ENCODE measurements around the gene SUMO3. TPM values are rescaled to one million over a fixed set of nuclear protein-coding genes. Genes with fewer than 3 reads are reported as not detected.

The SUMO3 gene
- total and polyA plus RNA-seq, 2 of the 13 experiments (the other 11 are each of a cell fraction or from before 2014, with no cell fraction given), result 51.4 to 92.4 TPM

DNA sequence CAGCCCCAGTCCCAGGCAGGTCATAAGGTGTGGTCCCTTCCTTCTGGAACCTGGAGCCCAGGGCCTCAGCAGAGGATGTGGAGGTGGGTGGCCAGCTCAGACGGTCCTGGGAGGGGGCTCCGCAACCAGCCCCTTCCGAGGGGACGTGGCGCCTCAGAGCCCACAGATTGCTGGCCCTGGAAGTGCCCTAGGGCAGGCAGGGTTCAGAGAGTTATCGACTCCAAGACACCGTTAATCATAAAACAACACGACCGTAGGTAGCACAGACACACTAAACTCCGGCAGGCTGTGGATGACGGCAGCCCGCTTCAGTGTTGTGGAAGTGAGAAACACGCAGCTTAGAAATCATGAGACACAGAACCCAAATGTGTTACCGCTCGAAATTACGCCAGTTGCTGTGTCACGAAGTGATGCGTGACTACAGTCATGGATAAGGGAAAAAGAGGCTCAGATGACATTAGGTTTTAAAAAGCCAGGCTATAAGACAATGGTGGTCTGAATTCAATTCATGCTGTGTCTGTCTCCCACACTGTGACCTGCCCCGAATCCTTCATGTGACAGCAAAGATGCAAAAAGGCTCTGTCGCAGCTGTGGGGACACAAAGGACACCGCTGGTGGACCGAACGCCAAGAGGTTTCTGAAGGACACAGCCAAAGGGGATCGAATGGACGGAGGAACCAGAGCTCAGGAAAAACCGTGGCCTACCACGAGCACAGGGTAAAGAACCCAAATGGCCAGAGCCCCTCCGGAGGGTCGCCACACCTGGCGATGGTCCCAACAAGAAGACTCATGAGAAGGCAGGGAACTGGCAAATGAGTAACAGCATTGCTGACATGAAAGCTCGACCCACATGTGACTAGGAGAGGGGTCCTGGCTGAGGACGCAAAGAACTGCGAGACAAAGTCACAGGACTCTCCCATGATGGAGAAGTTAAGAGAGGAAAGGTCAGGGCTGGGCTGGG lies 1.7 kb upstream of the SUMO3 start:
- Histone ChIP-seq H3K9ac (ENCODE audit: insufficient read depth, low read depth, low read length) (no peak overlapping the region), H3K27me3 (ENCODE audit: control insufficient read depth in 1 of 2, insufficient read depth in 2 of 2, low read length in 2 of 2) (no peaks in the 10 kb centered on the region), H3K4me3 (replicated peaks in 1 of 3; ENCODE audit: insufficient read depth in 1 of 3, low read depth in 2 of 3, low read length in 3 of 3) (peak overlapping the region in 1 of 3 experiments; percentile 88; a peak in 2 of 6 replicates), H3K79me2 (ENCODE audit: insufficient read depth, low read length) (peaks cover 23% of the 10 kb centered on the region), H3K36me3 (replicated peaks in 1 of 2; ENCODE audit: control insufficient read depth in 1 of 2, insufficient read depth in 2 of 2, low read length in 2 of 2) (peaks cover 0 to 1% of the 10 kb centered on the region in 2 experiments; a peak in 3 of 5 replicates), H2AFZ (ENCODE audit: low read length) (no peak overlapping the region), H3K4me2 (ENCODE audit: low read depth, low read length) (peak overlapping the region; percentile 80; the same call in 1 of the 2 replicates), H3K9me3 (ENCODE audit: low read length) (peaks cover 22% of the 10 kb centered on the region), H3K27ac (ENCODE audit: extremely low read length, insufficient read depth, low read length) (no peak overlapping the region), H3K4me1 (ENCODE audit: insufficient read depth, low read length) (peaks cover 34% of the 10 kb centered on the region), H4K20me1 (ENCODE audit: insufficient read depth, low read length) (peaks cover 8% of the 10 kb centered on the region; the same call in 1 of the 2 replicates)
- intact Hi-C loops (cut with micrococcal nuclease; ENCODE audit: unreplicated experiment) (no loop called here), in situ Hi-C loops (cut with HindIII; ENCODE audit: extremely low pct_ligation_motif_present, low pct_unique_long_range_greater_than_20kb) (no loop called here)
- no TSS peak for BruUV-seq (replicated peaks)
- 93% methylated on average over 30 of the region's 33 CpGs for WGBS (ENCODE audit: low lambda C conversion rate)
- CTCF ChIA-PET (ENCODE audit: low intra/inter-chr PET ratio, low total read pairs), result no interaction called here
- POLR2A ChIA-PET, result interaction anchor here (0.5 to 1.1 kb wide), 2 partner anchors 93 to 108 kb away, joined by 3 read pairs; no protein-coding TSS in a partner anchor
- no peak for FAIRE-seq
- no peak for ATAC-seq
- TF ChIP-seq ZNF720 (CRISPR knock-in tag; IDR thresholded peaks at IDR 0.05) (no peak), ZNF317 (CRISPR knock-in tag; IDR thresholded peaks at IDR 0.05) (peak; percentile 44; the same call in 1 of the 2 replicates)
- no peak for DNase-seq (ENCODE audit: low spot score)

DNA sequence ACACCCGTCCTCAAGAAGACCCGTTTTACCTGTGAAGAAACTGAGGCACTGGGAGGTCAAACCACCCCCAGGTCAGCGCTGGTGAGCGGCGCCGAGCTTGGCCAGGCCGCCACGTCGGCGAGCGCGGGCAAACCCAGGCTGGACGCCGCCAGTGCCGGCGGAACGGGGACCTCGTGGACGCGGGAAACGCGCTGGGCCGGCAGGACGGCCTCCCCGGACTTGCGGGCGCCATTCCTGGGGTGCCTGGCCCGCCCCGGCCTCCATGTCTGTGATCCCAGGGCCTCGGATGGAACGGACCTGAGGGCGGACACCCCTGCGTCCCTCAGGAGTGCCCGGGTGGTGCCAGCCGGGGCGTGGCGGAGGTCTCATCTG lies 764 bp upstream of the SUMO3 start:
- no peak overlapping the region for H2AFZ ChIP-seq (ENCODE audit: low read length)
- H3K4me3 ChIP-seq (replicated peaks in 1 of 3; ENCODE audit: insufficient read depth in 1 of 3, low read depth in 2 of 3, low read length in 3 of 3), result peak overlapping the region; percentile 68 to 88 (median 72)
- H3K4me2 ChIP-seq (ENCODE audit: low read depth, low read length), result peak overlapping the region; percentile 80
- BruUV-seq (replicated peaks), result no TSS peak
- FAIRE-seq (no peak), ATAC-seq (no peak), DNase-seq (ENCODE audit: low spot score) (no peak)
- WGBS (ENCODE audit: low lambda C conversion rate), result 90% methylated on average over 4 of the region's 37 CpGs
- H4K20me1 ChIP-seq (ENCODE audit: insufficient read depth, low read length), result peaks cover 9% of the 10 kb centered on the region; the same call in 1 of the 2 replicates
- intact Hi-C loops (cut with micrococcal nuclease; ENCODE audit: unreplicated experiment), result no loop called here
- peaks cover 1 to 7% of the 10 kb centered on the region in 2 experiments; a peak in 3 of 5 replicates for H3K36me3 ChIP-seq (replicated peaks in 1 of 2; ENCODE audit: control insufficient read depth in 1 of 2, insufficient read depth in 2 of 2, low read length in 2 of 2)
- POLR2A ChIA-PET, result no interaction called here
- CTCF ChIA-PET (ENCODE audit: low intra/inter-chr PET ratio, low total read pairs), result no interaction called here
- H3K27ac ChIP-seq (ENCODE audit: extremely low read length, insufficient read depth, low read length), result peak overlapping the region; percentile 71
- in situ Hi-C loops (cut with HindIII; ENCODE audit: extremely low pct_ligation_motif_present, low pct_unique_long_range_greater_than_20kb), result no loop called here
- H3K9me3 ChIP-seq (ENCODE audit: low read length), result peaks cover 19% of the 10 kb centered on the region
- no peaks in the 10 kb centered on the region for H3K27me3 ChIP-seq (ENCODE audit: control insufficient read depth in 1 of 2, insufficient read depth in 2 of 2, low read length in 2 of 2)
- H3K79me2 ChIP-seq (ENCODE audit: insufficient read depth, low read length), result peaks cover 32% of the 10 kb centered on the region
- peaks cover 34% of the 10 kb centered on the region for H3K4me1 ChIP-seq (ENCODE audit: insufficient read depth, low read length)
- peak overlapping the region; percentile 81 for H3K9ac ChIP-seq (ENCODE audit: insufficient read depth, low read depth, low read length)
- peak; percentile 50 for TF ChIP-seq AGO2 (optimal IDR thresholded peaks at IDR 0.05; ENCODE audit: low read depth, low read length)
- TF ChIP-seq ZNF776 (CRISPR knock-in tag; IDR thresholded peaks at IDR 0.05), result no peak
- TF ChIP-seq, protein P1, sequence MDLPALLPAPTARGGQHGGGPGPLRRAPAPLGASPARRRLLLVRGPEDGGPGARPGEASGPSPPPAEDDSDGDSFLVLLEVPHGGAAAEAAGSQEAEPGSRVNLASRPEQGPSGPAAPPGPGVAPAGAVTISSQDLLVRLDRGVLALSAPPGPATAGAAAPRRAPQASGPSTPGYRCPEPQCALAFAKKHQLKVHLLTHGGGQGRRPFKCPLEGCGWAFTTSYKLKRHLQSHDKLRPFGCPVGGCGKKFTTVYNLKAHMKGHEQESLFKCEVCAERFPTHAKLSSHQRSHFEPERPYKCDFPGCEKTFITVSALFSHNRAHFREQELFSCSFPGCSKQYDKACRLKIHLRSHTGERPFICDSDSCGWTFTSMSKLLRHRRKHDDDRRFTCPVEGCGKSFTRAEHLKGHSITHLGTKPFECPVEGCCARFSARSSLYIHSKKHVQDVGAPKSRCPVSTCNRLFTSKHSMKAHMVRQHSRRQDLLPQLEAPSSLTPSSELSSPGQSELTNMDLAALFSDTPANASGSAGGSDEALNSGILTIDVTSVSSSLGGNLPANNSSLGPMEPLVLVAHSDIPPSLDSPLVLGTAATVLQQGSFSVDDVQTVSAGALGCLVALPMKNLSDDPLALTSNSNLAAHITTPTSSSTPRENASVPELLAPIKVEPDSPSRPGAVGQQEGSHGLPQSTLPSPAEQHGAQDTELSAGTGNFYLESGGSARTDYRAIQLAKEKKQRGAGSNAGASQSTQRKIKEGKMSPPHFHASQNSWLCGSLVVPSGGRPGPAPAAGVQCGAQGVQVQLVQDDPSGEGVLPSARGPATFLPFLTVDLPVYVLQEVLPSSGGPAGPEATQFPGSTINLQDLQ (CRISPR knock-in tag; IDR thresholded peaks at IDR 0.05), result no peak
- peak; percentile 6 for TF ChIP-seq HNRNPLL (IDR thresholded peaks at IDR 0.05; ENCODE audit: low read depth, low read length, poor library complexity, severe bottlenecking)
- peak; percentile 85 for TF ChIP-seq ZBTB38 (CRISPR knock-in tag; IDR thresholded peaks at IDR 0.05)
- TF ChIP-seq HNRNPL (IDR thresholded peaks at IDR 0.05; ENCODE audit: low read depth, low read length), result 0 out of 2 replicates have a peak, but pooled peaks have one; percentile 33
- TF ChIP-seq, protein P2, sequence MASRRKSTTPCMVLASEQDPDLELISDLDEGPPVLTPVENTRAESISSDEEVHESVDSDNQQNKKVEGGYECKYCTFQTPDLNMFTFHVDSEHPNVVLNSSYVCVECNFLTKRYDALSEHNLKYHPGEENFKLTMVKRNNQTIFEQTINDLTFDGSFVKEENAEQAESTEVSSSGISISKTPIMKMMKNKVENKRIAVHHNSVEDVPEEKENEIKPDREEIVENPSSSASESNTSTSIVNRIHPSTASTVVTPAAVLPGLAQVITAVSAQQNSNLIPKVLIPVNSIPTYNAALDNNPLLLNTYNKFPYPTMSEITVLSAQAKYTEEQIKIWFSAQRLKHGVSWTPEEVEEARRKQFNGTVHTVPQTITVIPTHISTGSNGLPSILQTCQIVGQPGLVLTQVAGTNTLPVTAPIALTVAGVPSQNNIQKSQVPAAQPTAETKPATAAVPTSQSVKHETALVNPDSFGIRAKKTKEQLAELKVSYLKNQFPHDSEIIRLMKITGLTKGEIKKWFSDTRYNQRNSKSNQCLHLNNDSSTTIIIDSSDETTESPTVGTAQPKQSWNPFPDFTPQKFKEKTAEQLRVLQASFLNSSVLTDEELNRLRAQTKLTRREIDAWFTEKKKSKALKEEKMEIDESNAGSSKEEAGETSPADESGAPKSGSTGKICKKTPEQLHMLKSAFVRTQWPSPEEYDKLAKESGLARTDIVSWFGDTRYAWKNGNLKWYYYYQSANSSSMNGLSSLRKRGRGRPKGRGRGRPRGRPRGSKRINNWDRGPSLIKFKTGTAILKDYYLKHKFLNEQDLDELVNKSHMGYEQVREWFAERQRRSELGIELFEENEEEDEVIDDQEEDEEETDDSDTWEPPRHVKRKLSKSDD (CRISPR knock-in tag; IDR thresholded peaks at IDR 0.05; ENCODE audit: low read depth), result peak; percentile 32; the same call in 1 of the 2 replicates
- TF ChIP-seq ZNF260 (CRISPR knock-in tag; IDR thresholded peaks at IDR 0.05; ENCODE audit: borderline replicate concordance, low read depth), result no peak
